ENCODE data around the gene BAHCC1. TPM values are rescaled to one million over a fixed set of nuclear protein-coding genes. Genes with fewer than 3 reads are reported as not detected.

The BAHCC1 gene
- total RNA-seq, 2 donors from 2014 or later, result 12.5 to 26.3 TPM

DNA sequence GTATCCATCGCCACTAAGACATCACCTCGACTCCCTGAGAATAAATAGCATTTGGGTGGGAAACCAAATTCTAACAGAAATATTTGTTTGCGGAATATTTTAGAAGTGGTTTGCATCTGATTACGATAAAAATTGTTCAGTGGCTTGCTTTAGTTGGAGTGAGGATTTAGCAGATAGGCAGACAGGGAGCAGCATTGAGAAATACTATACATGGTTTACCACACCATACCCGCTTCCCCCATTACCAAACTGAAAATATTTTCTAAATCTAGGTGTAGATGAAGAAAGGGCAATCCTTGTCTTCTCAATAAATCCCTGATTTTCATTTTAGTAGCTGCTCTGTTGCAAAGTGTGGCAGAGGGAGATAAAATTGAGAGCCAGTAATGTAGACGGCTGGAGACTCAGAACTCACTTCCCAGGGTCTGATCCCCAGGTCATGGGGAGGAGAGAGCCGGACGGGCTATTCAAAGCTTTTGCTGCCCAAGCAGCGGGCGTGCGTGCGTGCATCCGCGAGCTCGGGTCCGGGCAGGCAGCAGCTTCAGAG, 808 bp upstream of the BAHCC1 start:
- H3K4me1 ChIP-seq, result peaks cover 16% of the 10 kb centered on the region
- TF ChIP-seq, protein P1, sequence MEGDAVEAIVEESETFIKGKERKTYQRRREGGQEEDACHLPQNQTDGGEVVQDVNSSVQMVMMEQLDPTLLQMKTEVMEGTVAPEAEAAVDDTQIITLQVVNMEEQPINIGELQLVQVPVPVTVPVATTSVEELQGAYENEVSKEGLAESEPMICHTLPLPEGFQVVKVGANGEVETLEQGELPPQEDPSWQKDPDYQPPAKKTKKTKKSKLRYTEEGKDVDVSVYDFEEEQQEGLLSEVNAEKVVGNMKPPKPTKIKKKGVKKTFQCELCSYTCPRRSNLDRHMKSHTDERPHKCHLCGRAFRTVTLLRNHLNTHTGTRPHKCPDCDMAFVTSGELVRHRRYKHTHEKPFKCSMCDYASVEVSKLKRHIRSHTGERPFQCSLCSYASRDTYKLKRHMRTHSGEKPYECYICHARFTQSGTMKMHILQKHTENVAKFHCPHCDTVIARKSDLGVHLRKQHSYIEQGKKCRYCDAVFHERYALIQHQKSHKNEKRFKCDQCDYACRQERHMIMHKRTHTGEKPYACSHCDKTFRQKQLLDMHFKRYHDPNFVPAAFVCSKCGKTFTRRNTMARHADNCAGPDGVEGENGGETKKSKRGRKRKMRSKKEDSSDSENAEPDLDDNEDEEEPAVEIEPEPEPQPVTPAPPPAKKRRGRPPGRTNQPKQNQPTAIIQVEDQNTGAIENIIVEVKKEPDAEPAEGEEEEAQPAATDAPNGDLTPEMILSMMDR (IDR thresholded peaks at IDR 0.05), result no peak
- intact Hi-C loops (cut with DNase I), result no loop called here
- no peak for DNase-seq
- peak overlapping the region; percentile 47 for H3K4me3 ChIP-seq
- no peaks in the 10 kb centered on the region for H3K36me3 ChIP-seq
- H3K9ac ChIP-seq (ENCODE audit: low read depth in 2 of 2, low read length in 2 of 2), result peak overlapping the region in 1 of 2 donors; percentile 53
- H3K27ac ChIP-seq, result peak overlapping the region; percentile 50
- no peaks in the 10 kb centered on the region for H3K9me3 ChIP-seq
- no peaks in the 10 kb centered on the region for H3K27me3 ChIP-seq

DNA sequence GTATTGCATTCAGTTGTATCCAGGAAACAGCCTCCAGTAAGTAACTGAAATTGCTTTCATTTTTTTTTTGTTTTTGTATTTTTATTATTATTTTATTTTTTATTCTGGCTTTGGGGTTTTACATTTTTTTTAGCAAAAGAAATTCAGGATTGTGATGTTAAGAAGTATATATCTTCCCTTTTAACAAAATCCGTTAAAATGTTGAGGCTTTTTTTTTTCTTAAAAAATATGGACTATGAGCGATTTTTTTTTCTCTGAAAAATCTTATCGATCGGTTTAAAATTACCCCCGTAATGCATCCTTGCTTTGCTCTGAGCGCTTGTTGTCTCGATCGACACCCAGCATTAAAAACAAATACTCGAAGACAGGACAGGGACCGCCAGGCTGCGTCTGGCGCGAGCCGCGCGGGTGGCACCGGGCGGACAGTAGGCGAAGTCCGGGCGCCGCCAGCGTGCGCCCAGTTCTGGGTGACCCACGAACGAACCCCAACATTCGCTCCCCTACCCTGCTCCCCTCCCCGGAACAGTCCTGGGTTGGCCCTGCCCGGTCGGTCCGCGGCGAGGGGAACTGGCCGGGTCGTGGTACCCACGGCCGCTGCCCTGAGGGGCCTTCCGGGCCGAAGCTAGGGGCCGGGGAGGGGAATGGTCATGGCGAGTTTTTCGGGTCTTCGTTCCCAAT, 482 bp downstream of the BAHCC1 start:
- peak overlapping the region; percentile 47 for H3K4me3 ChIP-seq
- H3K36me3 ChIP-seq, result no peaks in the 10 kb centered on the region
- peak overlapping the region; percentile 86 to 93 for H3K9ac ChIP-seq (ENCODE audit: low read depth in 2 of 2, low read length in 2 of 2)
- no peaks in the 10 kb centered on the region for H3K9me3 ChIP-seq
- intact Hi-C loops (cut with DNase I), result no loop called here
- DNase-seq, result no peak
- TF ChIP-seq, protein P1 (IDR thresholded peaks at IDR 0.05), result no peak
- H3K4me1 ChIP-seq, result peaks cover 18% of the 10 kb centered on the region
- H3K27me3 ChIP-seq, result no peaks in the 10 kb centered on the region
- H3K27ac ChIP-seq, result peak overlapping the region; percentile 76

DNA sequence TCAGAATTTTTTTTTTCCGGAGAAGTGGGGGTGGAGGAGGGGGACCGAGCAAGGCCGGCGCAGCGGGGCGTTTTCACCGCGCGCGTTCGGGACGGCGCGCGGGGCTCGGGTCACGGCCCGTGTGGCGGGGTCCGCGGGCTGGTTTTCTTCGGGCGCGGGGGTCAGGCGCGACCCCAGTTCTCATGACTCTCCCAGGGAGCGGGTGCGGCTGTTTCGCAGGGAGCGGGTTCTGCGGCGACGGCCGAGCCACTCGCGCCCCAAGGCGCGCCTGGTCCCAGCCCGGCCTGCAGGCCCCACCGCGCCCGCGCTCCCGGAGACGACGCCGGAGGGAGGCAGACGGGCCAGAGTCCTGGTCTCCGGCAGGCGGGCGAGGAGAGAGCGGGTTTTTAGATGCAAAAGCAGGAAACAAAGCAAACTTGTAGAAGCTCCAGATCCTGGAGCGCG, 1.0 kb downstream of the BAHCC1 start:
- intact Hi-C loops (cut with DNase I), result no loop called here
- Histone ChIP-seq H3K27me3 (no peaks in the 10 kb centered on the region), H3K4me1 (peaks cover 23% of the 10 kb centered on the region), H3K9ac (ENCODE audit: low read depth in 2 of 2, low read length in 2 of 2) (peak overlapping the region; percentile 86 to 93), H3K27ac (peak overlapping the region; percentile 76), H3K4me3 (peak overlapping the region; percentile 47), H3K36me3 (no peaks in the 10 kb centered on the region), H3K9me3 (no peaks in the 10 kb centered on the region)
- TF ChIP-seq, protein P1 (IDR thresholded peaks at IDR 0.05), result no peak
- no peak for DNase-seq

DNA sequence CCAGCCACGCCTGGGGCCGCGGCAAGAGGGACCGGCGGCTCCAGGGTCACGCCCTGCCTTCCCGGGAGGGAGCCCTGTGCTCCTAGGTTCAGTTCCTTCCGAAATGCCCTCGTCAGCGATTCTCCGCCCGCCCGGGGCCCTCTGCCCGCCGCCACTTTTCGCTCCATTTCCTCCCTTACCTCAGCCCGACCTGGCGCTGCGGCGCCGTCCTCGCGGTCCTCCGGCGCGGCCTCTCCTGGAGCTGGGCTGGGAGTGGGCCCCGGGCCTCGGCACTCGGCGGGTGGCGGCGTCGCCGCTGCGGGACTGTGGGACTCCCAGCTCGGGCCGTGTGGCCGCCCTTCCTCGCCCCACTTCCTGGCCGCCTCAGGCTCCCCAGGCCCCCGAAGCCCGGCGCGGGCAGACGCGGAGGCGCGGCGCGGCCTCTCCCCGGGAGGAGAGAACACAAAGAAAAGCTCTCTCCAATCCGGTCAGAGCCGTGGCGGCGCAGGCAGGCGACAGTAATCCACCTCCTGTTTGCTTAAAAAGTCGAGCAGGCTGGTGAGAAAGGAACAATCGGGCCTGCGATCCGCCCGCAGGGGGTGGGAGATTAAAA, 1.6 kb downstream of the BAHCC1 start:
- TF ChIP-seq, protein P1 (IDR thresholded peaks at IDR 0.05), result no peak
- Histone ChIP-seq H3K27ac (peak overlapping the region; percentile 76), H3K9me3 (no peaks in the 10 kb centered on the region), H3K36me3 (no peaks in the 10 kb centered on the region), H3K4me1 (peaks cover 25% of the 10 kb centered on the region), H3K27me3 (no peaks in the 10 kb centered on the region), H3K4me3 (peak overlapping the region; percentile 47), H3K9ac (ENCODE audit: low read depth in 2 of 2, low read length in 2 of 2) (peak overlapping the region; percentile 86 to 93)
- peak; percentile 60 for DNase-seq
- intact Hi-C loops (cut with DNase I), result no loop called here

DNA sequence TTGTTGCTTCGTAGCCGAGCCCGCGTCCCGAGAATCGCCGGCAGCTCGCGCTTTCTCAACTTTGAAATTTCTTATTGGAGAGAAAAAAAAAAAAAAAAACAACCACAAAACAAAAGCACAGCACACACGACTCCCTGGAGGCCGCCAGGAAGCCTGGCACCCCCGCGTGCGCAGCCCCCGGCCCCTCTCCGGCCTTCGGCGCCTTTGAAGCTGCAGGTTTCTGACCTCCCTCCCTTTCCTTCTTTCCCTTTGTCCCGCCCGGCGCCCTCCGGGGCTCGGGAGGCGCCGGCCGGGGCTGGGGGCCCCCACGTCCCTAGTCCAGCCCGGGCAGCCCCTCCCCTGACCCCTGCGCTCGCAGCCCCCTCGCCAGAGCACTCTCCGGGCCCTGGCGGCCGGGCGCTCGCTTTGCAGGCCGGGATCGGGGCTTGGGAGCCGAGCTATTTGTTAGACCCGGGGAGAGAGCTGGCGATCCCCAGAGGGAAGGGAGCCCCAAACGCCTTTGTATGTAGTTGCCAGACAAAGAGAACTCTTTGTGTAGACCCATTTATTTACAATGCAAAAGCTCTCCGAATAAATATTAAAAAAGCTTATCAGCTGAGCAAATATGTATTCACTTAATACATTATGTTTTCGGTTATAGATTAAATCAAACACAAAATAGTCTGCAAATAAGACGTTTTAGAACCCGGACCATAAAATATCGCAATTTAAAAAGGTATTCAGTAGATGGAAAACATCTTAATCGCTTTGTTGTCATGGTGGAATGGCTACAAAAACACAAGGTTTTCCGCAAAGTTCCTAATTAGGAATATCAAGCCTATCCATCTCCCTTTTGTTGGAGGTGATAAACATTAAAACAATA, 2.3 kb downstream of the BAHCC1 start:
- intact Hi-C loops (cut with DNase I), result no loop called here
- TF ChIP-seq, protein P1 (IDR thresholded peaks at IDR 0.05), result no peak
- Histone ChIP-seq H3K9me3 (no peaks in the 10 kb centered on the region), H3K36me3 (no peaks in the 10 kb centered on the region), H3K9ac (ENCODE audit: low read depth in 2 of 2, low read length in 2 of 2) (peak overlapping the region; percentile 86 to 93), H3K4me1 (peaks cover 22% of the 10 kb centered on the region), H3K27me3 (no peaks in the 10 kb centered on the region), H3K27ac (peak overlapping the region; percentile 76), H3K4me3 (peak overlapping the region; percentile 47)
- peak; percentile 56 for DNase-seq

All from colonic mucosa (tissue), 4 donors.